Esophagus mucosa (tissue), 1 donor: ENCODE results near the gene PPFIBP2. TPM values are rescaled to one million over a fixed set of nuclear protein-coding genes. Genes with fewer than 3 reads are reported as not detected.
"Not testable (repeated sequence)": the region's sequence is repeated elsewhere in the genome, so short reads cannot be mapped to it uniquely, and the experiment has no call there.

Source experiments
- ATAC-seq: fragments of 200-7000 bp; cut with Tn5 transposase; one replicate; pipeline ENCODE4 v1.9.1; 2020
- total RNA-seq: library from RNA; stranded (reverse); gene quantifications from one replicate; pipeline ENCODE4 v1.2.4, GENCODE V29; 2023
- donor health status: DM: yes; HTN: yes; CAD: no.

PPFIBP2 gene
- total RNA-seq, 1 donor from 2014 or later = 33.4 TPM

DNA sequence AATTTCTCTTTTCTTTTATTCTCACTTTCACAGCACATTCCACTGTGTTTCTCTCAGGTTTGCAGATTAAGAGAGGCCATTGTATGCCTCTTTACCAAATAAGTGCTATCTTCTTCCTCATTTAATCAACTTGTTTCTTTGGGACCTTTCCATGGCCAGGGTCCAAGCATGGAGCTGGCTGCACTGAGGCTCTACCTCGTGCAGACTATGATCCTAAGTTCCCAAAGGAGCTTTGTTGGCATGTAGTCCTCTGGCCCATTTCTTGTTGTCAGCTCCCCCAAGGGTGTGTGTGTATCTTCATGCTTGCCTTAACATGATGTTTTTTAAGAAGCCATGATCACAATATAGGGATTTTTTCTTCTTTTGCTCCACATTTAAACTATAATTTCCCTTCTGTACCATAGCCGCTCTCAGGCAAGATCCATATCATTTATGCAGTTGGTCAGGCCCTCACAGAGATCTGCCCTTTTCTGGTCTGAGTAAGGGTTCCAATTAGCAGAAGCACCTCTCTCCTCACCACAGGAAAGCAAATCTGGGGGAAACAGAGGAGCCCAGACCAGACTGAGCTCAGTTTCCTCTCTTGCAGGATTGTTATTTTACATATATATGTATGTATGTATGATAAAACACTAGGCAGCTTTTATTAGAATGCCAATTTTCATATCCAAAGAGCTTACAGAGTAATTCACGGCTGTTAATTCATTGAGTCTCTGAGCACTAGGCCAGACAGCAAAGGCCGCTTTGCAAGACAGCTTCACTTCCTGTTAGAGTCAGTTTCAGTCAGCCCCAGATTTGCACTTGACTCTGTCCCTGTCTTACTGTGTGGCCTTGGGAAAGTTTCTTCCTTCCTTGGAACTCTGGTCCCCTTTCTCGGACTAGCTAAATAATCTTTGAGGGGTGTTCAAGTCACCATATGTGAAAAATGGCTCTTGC, 125.2 kb downstream of the PPFIBP2 start:
- no peak for ATAC-seq

DNA sequence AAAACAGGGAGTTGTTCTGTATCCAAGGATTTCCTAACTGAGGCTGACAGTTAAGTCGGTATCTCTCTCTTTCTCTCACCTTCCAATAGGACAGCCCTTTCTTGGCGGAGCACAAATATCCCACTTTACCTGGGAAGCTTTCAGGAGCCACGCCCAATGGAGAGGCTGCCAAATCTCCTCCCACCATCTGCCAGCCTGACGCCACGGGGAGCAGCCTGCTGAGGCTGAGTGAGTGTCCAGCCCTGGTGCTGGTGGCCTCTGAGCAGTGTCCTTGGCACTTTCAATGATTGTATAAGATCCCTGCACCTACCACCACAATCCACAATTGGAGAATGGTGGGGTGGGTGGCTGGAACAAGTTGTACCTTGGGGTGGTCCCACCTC, 125.8 kb downstream of the PPFIBP2 start:
- ATAC-seq = no peak

DNA sequence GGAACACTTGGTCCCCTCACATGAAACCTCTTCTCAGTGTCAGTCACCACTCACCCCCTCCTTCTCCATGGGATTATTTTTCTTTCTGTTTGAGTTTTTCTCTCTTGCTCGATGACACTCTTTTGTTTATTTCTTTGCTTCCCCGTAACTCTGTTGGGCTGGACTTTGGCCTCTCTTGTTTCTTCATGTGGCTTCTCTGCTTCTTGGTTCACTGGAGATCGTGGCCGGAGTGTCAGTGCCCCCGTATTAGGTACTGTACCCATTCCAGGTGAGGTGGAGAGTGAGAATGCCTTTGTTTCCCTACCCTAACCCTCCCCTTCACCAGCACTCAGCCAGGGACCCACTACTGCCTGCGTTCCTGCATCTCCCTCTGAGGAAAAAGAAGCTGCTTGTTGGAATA, 127.0 kb downstream of the PPFIBP2 start:
- ATAC-seq = no peak

DNA sequence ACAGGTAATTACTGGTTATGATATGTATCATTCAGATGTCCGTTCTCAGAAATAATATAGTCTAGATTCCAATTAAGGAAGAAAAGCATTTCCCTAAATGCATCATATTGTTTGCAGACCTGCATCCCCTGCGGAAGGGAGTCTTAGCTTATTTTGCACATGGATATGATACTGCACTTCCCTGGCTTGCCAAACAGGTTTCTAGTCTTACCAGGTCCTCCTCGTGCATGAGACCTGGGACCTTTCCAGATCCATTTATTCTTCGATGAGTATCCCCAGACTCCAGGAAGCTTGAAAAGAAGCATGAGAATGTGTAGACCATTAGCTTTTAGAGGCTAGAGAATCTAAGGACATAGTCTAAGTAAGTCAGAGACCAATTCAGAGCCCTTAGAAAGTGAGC, 128.9 kb downstream of the PPFIBP2 start:
- peak; percentile 67 for ATAC-seq

DNA sequence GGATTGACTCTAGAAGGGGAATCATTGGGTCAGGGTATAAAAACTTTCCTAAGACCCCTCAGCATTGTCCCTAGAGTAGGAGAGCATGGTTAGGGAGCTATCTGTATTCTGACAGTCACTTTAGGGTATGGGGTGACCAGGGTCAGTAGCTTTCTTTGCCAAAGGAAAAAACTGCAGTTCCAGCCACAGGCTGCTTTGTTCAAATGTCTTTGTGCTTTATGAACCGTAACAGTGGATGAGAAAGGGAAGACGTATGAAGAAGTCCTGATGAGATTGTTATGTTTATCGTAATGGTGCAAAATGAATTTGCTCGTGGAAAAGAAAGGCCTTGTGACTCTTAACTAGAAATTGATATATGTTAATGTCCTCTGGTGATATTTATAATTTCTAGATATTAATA, 129.5 kb downstream of the PPFIBP2 start:
- ATAC-seq = no peak

DNA sequence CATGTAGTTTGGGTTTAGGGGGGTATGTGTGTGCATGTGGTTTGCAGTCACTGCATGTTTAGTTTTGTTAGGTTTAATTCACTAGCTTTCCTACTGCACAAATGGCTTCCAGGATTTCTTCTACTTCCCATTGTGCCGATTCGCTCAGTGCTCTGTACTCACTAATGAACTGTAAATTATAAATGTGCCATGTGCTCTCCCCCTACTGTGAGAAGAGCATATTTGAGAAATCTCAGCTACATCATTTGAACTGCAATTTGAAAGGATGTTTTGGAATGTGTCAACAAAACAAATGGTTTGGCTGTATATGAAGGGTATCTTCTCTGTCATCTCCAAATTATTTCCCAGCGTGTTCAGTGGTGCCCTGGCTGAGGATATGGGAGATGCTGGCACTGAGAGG, 131.4 kb downstream of the PPFIBP2 start:
- no peak for ATAC-seq

DNA sequence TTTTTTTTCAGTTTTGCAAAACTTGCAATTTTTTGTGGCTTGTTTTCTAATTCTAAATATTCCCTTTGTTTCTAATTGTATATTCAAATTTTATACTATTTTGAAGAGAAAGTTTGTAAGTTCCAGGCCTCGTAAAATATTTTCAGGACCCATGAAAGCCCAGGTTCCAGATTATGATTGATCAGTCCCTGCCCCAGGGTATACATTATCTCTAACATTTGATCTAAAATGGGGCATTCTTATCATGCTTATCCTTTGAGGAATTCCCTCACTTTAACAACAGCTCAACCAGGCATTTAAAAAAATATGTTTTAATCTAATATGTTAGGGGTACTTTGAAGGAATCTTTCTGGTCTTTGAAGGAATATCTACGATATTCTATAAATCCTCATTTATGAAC, 133.1 kb downstream of the PPFIBP2 start:
- no peak for ATAC-seq

DNA sequence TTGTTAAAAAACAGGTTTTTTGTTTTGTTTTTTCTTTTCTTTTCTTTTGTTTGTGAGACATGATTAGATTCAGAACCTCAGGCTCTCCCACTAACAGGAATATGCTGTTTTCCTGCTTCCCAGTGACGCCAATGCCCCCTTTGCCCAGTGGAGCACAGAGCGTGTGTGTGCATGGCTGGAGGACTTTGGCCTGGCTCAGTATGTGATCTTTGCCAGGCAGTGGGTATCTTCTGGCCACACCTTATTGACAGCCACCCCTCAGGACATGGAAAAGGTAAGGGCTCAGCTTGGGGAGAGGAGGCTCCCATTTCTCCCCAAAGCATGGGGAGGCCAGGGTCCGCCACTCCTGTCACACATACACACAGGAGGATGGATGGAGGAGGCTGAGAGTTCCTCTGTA, 134.5 kb downstream of the PPFIBP2 start:
- no peak for ATAC-seq

DNA sequence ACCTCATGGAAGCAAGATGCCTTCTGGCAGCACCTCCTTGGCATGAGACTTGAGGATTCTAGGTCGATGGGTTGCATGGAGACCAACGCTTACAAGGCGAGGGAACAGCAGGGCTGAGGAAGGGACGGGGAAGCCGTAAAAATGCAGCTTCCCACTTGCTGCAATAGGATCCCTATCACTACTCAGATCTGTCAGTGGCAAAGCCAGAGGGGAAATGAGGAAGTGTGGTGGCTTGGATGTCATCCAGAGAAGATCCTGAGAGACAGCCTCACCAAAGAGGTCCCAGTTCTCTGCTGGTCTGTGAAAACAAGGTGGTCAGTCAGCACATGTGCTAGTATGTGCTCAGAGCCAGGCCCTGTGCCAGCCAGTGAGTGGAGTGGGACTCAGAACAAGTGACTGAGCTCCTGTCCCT, 137.3 kb downstream of the PPFIBP2 start:
- no peak for ATAC-seq

DNA sequence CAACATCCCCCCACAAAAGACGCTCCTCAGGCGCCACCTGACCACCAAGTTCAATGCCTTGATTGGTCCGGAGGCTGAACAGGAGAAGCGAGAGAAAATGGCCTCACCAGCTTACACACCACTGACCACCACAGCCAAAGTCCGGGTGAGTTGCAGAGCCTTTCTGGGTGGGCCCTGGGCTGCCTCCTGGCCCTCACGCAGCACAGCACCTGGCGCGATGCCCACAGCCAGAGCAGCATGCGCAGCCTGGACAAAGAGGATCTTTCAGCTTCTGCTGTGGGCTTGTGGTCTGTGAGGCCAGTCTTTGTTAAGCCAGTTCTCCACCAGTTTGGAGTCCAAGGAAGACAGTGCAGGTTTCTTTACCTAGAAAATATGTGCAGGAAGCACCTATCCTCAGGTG, 137.9 kb downstream of the PPFIBP2 start:
- no peak for ATAC-seq

DNA sequence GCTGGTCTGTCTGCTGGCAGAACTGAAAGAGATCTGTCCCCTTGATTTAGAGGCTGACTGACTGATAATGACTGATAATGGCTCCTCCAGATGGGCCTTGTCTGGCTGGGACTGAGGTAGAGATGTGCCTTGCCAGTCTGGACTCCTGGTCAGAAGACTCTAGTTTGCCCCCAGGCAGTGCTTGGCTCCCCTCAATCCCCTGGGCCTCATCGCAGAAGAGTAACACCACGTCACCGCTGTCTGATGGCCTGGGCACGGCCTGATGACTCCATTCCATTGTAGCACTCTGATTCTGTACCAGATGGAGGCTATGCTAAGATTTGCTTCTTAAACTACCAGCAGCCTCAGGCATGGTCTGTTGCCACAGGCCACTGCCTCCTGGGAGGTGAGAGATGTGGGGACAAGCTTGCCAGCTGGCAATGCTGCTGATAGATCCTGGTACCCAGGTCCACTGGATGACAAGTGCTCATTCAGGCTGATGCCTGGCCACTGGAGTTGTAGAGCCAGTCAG, 140.5 kb downstream of the PPFIBP2 start:
- no peak for ATAC-seq

DNA sequence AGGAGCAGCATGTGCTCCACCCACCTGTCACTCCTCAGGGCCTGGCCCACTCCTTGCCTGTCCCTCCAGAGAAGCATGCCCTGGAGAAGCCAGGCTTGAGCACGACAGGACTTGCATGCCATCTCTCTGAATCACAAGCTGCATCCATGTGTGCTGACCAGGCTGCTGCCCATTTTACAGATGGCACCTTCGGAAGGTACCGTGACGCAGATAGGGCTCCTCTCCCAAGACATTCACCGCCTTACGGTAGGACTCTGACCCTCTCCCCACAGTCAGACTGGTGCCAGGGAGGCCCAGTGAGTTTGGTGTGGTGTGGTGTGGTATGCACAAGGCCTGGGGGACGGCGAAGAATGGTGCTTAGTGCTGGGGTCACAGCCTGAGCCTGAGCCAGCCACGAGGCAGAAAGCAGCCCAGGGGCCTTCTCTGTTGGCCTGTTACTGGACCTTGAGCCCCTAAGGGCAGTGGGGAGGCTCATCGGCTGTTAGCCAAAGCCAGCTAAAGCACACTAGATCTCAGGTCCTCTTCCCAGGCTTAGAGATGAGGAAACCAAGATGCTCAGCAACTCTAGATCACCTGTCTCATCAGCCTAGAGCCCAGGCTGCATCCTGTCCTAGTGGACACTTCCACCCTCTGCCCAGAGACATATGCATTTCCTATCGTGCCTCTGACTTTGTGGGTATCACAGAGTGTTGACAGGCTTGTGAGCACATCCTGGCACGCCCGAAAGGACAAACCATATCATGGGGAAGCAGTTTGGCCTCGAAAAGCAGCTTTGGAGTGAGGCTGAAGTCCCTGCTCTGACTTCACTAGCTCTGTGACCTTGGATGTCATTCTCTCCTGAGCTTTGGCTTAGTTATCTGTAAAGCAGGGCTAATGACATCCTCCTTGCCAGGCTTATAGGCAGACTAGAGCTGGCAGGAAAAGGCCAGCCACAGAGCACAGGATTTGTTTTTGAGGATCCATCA, 141.7 kb downstream of the PPFIBP2 start:
- ATAC-seq = no peak

DNA sequence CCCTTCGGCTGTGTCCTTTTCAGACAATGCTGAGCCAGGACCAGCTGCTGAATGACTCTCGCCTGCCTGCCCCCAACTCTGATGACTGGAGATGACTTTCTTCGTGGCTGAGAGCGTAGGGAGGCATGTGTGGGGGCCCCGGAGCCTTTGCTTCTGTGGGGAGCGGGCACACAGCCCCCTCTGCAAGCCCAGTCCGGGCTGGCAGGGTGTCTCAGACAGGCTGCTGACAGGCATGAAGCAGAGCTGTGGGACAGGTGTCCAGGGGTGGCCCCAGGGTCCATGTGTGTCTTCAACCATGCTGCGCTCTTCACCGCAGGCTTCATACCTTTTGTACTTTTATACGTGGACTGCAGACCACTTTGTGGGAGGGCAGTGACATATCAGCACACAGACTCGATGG, 142.9 kb downstream of the PPFIBP2 start:
- ATAC-seq = no peak

DNA sequence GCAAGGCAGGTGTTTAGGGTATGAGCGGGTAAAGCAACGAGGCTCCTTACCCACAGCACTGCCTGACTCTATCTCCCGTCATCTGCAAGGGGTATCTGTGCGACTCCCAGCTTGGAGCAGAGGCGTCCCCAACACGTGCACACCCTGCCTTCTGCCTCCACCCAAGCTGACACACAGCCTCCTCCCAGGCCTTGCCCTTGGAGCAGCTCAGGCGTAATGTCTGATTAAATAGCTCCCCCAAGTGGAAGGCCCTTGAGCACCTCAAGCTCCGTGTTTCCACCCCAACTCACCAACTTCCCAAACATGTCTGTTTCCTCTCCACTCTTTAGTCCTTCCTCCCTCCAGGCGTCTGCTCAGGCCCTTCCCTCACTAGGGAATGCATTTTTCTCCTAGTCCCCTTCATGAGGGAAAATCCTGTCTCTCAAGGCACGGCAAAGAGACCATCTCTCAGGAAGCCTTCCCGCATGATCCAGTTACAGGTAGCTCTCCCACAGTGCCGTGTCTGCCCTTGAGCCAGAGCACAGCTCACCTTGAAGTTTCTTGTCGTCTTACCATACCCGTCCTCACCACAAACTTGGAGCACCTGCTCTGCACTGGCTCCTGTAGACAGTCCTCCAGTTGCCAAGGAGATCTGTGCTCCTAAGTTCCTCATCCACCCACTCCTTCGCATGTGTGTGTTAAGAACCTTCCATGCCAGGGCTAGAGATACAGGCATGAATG, 143.7 kb downstream of the PPFIBP2 start:
- peak; percentile 98 for ATAC-seq

DNA sequence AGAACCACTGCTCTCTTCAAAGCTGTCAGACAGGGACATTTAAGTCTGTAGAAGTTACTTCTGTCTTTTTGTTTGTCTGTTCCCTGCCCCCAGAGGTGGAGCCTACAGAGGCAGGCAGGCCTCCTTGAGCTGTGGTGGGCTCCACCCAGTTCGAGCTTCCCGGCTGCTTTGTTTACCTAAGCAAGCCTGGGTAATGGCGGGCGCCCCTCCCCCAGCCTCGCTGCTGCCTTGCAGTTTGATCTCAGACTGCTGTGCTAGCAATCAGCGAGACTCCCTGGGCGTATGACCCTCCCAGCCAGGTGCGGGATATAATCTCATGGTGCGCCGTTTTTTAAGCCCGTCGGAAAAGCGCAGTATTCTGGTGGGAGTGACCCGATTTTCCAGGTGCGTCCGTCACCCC, 149.7 kb downstream of the PPFIBP2 start:
- ATAC-seq = not testable (repeated sequence)

DNA sequence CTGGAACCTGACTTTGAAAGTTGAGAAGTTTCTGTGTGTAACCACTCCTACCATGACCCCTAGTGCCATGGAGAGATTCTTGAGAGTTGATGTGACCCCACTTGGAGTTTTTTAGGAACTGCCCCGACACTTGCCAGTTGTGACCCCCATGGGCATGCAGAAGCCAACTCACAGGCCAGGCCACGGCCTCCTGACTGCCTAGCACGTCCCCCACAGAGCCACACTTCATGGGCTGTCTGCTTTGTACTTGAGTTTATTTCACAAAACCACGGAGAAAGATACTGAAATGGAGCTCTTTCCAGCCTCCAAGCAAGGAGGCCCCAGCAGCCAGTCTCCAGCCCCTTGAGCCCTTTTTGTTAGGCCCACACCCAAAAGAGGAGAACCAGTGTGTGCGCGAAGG, 151.1 kb downstream of the PPFIBP2 start:
- no peak for ATAC-seq

DNA sequence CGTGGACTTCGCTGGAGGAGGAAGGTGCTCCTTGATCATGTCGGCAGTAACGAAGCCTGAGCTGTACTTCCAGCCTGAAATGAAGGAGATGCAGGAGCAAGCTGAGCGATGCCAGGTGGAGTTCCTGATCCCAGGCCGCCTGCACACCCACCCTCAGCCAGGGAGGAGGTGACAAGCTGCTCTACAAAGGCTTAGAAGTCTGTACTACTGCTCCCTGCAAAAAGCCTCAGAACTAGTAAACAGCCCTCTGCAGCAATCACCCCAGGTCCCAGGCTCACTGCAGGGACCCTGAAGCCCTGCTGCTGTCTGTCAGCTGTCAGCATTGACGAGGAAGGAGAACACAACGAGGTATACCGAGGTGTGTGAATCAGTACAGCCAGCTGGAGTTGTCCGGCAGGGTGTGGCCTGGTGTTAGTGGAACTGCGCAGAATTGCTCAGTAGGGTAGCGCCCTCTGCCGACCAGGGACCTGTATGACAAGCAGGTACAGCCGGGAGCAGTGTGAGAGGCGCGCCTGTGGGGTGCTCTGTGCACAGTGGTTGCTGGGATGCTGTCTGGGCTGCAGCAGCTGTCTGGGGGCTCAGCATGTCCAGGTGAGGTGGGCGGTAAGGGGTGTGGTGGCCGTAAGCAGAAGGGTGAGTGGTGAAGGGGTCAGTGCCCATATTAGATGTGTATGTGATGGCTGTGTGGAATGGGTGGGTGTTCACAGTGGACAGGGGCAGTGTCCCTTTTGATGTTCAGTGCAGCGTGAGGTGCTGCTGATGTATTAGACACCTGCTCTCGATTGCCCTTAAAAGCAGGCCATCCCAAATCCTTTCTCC, 151.9 kb downstream of the PPFIBP2 start:
- ATAC-seq = peak; percentile 96

DNA sequence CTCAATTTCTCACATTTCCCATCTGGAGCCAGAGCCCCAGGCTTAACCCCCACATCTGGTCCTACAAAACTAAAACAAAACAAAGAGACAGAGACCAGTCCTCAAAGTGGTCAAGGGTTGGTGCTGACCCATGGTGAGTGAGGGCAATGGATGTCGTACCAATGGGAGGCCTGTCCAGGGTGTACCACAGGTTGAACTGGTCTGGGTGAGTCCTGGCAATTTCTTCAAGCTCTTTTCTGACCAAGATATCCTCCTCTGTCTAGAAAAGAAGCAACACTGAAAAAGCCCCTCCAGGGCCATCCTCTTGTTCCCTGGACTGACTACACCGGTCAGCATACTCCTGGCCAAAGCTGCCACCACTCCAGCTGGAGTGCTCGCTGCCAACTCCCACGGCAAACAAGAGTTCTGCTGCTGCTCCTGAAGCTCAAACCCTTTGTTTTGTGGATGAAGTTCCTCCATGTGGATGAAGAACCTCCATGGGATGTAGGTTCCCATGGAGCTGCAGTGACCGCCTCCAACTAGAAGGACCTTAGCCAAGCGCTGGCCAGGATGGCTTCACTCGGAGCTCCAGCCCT, 152.6 kb downstream of the PPFIBP2 start:
- ATAC-seq = no peak

DNA sequence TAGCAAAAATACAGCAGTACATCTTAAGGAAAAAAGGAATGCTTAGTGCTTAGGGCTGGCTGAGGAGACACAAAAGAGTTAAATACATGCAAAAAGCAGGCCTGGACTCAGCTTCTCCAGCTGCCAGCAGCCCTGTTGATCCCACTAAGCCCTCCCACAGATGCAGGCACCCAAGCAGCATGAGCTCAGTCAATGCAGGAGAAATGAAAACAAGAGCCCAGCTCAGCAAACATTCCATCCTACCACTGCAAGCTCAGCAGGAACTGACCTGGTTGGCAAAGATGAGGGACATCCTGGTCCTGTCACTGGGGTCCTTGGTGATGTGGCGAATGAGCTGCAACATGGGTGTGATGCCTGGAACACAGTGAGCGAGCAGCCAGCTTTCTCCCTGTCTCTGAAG, 153.7 kb downstream of the PPFIBP2 start:
- ATAC-seq = no peak

DNA sequence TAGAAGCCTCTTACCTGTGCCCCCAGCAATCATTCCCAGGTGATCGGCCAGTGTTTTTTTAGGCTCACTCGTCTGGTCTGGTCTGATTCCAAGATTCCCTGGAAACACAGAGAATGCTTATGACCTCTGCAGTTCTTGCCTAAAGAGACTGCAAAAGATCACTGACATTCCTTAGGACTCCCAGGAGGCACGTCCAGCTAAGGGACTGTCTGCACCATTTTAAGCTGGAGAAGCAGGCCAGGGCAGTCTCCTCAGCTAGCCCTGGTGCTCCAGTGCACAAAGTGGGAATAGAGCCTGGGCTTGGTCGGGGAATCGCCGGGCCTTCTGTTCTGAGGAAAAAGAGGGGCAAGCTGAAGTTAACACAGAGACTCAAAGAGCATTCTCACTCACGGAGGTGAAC, 154.7 kb downstream of the PPFIBP2 start:
- ATAC-seq = no peak

DNA sequence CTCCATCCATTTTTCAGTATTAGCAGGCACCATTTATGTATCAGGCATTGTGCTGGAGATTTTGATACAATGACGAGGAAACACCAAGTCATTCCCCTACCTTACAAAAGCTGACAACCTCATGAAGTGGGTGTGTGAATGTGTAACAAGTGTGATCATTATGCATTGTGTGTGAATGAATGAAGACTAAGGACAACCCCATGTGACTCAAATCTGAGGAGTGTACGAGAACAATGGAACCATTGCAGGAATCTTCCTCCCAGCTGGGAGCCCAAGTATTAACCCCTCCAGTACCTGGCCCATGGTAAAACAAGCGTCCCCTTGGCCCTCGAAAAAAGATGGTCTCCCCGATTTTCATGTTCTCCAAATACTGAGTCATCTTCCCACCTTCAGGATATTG, 155.1 kb downstream of the PPFIBP2 start:
- peak; percentile 75 for ATAC-seq
